GM21619 (cell line): ENCODE data around the gene EIF4B.

ENCODE experiments used
- ATAC-seq: cut with Tn5 transposase; IDR thresholded peaks from one replicate; pipeline ENCODE4 v1.9.1; 2021; ENCODE audit not compliant: unreplicated experiment

EIF4B gene

DNA sequence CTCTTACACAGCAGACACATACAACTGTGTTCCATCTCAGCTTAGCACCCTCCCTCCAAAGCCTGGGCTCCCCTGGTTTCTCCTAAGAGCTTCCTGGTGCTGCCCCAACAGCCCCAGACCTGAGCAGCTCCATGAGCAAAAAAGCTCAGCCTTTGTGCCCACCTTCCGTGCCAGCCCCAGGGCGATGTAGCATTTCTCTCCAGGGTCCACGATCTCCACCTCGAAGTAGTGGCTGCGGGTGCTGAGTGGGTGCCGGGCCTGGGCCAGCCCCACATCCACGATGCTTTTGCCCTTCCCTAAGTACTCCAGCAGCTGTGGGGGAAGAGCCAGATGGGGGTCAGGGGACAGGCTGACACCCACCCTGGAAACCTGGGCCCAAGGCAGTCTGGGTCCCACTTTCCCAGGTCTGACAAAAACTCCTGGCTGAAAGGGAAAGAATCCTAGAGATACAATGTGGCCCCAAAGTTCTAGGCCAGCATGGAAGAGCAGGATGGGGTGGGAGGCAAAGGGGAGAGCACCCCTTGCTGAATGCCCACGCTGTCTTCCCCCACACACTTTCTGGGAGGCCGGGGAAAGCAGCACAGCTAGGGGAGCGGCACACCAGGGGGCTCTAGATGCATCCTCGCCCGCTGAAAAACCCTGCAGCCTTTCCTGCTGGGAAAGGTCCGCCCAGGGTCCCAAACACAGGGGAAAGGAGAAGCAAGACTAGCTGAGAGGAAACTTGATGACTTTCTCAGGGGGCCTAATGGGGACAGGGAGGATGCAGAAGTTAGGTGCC, 61.9 kb downstream of the EIF4B start:
- ATAC-seq = no peak

DNA sequence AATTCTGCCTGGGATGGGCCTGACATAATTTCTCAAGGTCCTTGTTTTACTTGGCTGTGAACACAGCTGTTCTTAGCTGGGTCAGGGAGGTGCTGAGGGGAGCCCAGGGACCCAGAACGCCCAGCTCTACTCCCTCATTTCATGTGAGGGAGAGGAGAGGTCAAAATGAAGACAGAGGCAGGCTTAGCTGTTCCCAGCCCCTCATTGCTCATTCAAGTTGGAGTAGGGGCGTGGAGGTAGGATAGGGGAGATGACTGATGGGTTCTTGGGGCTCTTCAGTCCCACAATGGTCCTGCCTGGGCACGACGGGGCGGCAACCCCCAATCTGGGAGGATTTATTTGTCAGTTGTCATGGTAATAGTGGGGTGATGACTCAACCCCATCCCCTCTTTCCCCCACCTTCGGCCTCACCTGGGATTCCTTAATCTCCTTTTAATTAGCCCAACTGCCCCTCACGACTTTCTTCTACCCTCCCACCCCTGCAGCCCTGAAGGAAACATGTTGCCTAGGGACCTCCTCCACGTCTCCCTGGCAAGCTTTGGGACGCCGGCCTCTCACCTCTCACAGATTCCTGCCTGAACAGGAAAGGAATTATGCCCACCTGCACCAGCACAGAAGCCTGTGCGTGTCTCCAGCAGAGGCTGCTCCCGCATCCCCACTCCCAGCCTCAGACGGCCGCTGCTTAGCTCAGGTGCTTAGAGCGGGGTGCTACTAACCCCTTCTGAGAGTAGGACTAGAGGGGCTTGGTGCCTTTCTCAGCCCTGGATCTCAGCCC, 62.7 kb downstream of the EIF4B start:
- no peak for ATAC-seq

GRCh38 chr12:53069621-53070410, 63.6 kb downstream of the EIF4B start:
- no peak for ATAC-seq

GRCh38 chr12:53070877-53071492, 64.7 kb downstream of the EIF4B start:
- ATAC-seq = no peak

GRCh38 chr12:53071591-53072551, 65.6 kb downstream of the EIF4B start:
- no peak for ATAC-seq

DNA sequence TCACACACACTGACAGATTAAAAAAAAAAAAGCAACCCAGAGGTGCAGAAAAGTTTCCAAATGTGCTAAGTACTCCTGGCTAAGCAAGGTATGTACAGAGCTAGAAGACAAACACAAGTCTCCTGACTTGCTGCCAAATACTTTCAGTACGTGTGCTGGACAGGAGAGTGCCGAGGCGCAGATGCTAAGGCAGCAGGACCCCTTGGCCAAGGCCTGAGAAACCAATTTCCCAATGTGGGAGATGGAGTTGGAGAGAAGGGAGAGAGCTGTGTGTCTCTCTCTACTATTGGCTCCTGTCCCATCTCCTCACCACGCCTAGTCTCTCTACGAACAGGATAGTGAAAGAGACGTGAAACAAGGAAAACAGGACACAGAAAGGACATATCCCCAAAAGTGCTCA, 67.6 kb downstream of the EIF4B start:
- no peak for ATAC-seq

GRCh38 chr12:53074283-53074998, 68.2 kb downstream of the EIF4B start:
- ATAC-seq = no peak

DNA sequence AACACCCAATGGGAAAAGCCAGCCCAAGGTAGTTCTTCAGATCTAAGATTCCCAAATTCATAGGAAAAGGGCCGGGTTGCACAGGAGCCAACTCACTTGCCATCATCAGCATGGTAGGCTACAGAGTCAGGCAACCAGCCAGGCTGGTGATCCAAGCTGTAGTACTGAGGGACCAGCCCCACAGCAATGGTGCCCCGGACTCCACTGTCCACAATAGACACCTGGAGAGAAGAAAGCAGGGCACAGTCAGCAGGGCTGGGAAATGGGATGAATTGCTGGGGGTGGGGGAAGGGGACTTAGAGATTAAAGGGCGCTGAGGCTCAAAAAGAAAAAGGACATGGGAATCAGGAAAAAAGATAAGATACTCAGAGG, 68.7 kb downstream of the EIF4B start:
- no peak for ATAC-seq

- ATAC-seq = no peak
Measured at GRCh38 chr12:53076461-53076860, 70.2 kb downstream of the EIF4B start.

DNA sequence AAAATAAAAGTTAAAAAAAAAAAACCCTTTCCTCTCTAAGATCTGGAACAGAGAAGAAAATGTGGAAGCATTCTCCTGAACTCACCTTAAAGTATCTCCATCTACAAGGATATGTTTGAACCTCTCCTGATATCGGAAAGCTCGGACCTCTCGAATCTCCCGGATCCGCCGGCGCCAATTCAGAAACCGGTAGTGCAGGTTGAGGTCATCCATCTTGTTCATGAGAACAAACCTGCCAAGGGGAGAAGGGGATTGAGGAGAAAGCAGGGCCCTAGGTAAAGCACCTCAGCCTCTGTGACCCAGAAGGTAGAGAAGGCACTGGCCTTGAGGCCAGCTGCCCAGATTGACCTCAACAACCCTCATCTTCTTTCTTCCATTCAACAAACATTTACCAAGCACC, 70.8 kb downstream of the EIF4B start:
- no peak for ATAC-seq

- ATAC-seq = peak; percentile 12
Measured at GRCh38 chr12:53078425-53079225, 72.4 kb downstream of the EIF4B start.

GRCh38 chr12:53079226-53080117, 73.2 kb downstream of the EIF4B start, which contains the start of gene SPRYD3:
Gene SPRYD3 (minus strand): TSS chr12:53079390. CDS start chr12:53079333, 57 bp downstream.
- peak; percentile 97 for ATAC-seq

DNA sequence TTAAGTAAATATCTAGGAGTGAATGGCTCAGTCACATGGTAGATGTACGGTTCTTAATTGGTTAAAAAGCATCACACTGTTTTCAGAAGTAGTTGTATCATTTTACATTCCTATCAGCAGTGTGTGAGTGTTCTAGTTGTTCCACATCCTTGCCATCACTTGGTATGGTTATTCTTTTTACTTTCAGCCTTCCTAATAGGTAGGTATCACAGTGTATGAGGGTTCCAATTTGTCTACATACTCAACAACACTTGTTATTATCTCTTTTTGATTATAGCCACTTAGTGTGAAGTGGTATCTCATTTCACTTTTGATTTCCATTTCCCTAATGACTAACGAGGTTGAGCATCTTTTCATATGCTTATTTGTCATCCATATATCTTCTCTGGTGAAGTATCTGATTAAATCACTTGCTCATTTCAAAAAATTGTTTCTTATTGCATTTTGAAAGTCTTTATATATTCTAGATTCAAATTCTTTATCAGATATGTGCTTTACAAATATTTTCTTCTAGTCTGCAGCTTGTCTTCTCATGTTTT, 76.5 kb downstream of the EIF4B start:
- ATAC-seq = no peak

GRCh38 chr12:53086361-53086760, 80.1 kb downstream of the EIF4B start:
- ATAC-seq = no peak

DNA sequence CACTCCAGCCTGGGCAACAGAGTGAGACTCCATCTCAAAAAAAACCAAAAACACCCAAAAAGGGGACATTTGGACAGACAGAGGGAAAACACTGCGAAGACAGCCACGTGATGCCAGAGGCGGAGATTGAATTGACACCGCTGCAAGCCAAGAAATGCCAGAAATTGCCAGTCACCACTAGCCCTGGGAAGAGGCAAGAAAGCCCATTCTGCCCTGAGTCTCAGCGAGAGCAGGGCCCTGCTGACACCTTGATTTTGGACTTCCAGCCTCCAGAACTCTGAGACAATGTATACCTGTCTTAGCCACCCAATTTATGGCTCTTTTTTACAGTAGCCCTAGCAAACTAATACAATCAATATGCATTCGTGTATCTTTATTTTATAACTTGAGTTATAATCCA, 83.8 kb downstream of the EIF4B start:
- no peak for ATAC-seq

DNA sequence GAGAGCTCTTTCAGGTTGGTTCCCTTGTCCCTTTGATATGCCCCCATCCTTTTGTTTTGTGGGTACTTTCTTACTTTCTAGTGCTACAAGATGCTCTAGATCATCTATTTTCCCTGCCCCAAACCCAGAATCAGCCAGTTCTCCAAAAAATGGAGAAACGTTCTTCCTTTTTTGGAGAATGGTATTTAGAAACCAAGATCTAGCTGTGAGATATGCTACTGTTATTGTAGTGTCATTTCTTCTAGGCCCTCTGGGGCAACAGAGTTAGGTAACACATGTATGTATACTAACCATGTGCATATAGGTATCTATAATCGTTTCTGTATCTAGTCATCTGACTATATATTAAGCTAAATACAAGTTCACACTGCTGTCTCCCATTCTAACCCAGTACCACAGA, 84.3 kb downstream of the EIF4B start:
- no peak for ATAC-seq

- no peak for ATAC-seq
Measured at GRCh38 chr12:53091756-53092155, 85.5 kb downstream of the EIF4B start.
